ENCODE data around the gene IL13RA1. TPM values are rescaled to one million over a fixed set of nuclear protein-coding genes. Genes with fewer than 3 reads are reported as not detected.

Gene IL13RA1
- total and polyA plus RNA-seq, 8 donors, result 34.8 to 87.3 (median 43.2) TPM

- Histone ChIP-seq H3K4me1 (no peaks in the 10 kb centered on the region), H3K9me3 (no peaks in the 10 kb centered on the region), H3K4me3 (no peak overlapping the region), H3K27me3 (no peaks in the 10 kb centered on the region), H3K27ac (peak overlapping the region; percentile 37 to 61), H3K36me3 (peaks cover 0 to 20% of the 10 kb centered on the region in 2 donors)
- TF ChIP-seq CTCF (IDR thresholded peaks at IDR 0.05), result no peak
- DNase-seq (peak in 1 of 4 donors; percentile 58), ATAC-seq (peak; percentile 93)
- intact Hi-C loops (cut with DNase I), result no loop called here
Measured at GRCh38 chrX:118773782-118774181, 46.4 kb downstream of the IL13RA1 start.

GRCh38 chrX:118779581-118779980, 52.2 kb downstream of the IL13RA1 start:
- Histone ChIP-seq H3K36me3 (no peaks in the 10 kb centered on the region), H3K4me3 (no peak overlapping the region), H3K9me3 (no peaks in the 10 kb centered on the region), H3K4me1 (no peaks in the 10 kb centered on the region), H3K27me3 (no peaks in the 10 kb centered on the region), H3K27ac (no peak overlapping the region)
- TF ChIP-seq CTCF (IDR thresholded peaks at IDR 0.05), result no peak
- no peak for DNase-seq
- intact Hi-C loops (cut with DNase I), result no loop called here
- ATAC-seq, result no peak

- H3K9me3 ChIP-seq, result no peaks in the 10 kb centered on the region
- intact Hi-C loops (cut with DNase I), result no loop called here
- DNase-seq (no peak), ATAC-seq (peak; percentile 47)
- no peak for TF ChIP-seq CTCF (IDR thresholded peaks at IDR 0.05)
- H3K4me3 ChIP-seq, result no peak overlapping the region
- H3K27ac ChIP-seq, result peak overlapping the region in 1 of 2 donors; percentile 21
- H3K36me3 ChIP-seq, result no peaks in the 10 kb centered on the region
- no peaks in the 10 kb centered on the region for H3K4me1 ChIP-seq
- H3K27me3 ChIP-seq, result no peaks in the 10 kb centered on the region
Measured at GRCh38 chrX:118780509-118780908, 53.1 kb downstream of the IL13RA1 start.

GRCh38 chrX:118780911-118781310, 53.5 kb downstream of the IL13RA1 start:
- ATAC-seq, result peak; percentile 17
- H3K27ac ChIP-seq, result peak overlapping the region in 1 of 2 donors; percentile 21
- H3K4me3 ChIP-seq, result no peak overlapping the region
- intact Hi-C loops (cut with DNase I), result no loop called here
- no peaks in the 10 kb centered on the region for H3K9me3 ChIP-seq
- TF ChIP-seq CTCF (IDR thresholded peaks at IDR 0.05), result no peak
- no peaks in the 10 kb centered on the region for H3K36me3 ChIP-seq
- H3K27me3 ChIP-seq, result no peaks in the 10 kb centered on the region
- DNase-seq, result peak in 1 of 4 donors; percentile 42
- no peaks in the 10 kb centered on the region for H3K4me1 ChIP-seq

GRCh38 chrX:118795528-118796280, 68.3 kb downstream of the IL13RA1 start:
- H3K27me3 ChIP-seq, result no peaks in the 10 kb centered on the region
- H3K4me3 ChIP-seq, result no peak overlapping the region
- H3K9me3 ChIP-seq, result no peaks in the 10 kb centered on the region
- H3K36me3 ChIP-seq, result peaks cover 0 to 11% of the 10 kb centered on the region in 2 donors
- intact Hi-C loops (cut with DNase I), result no loop called here
- no peak for TF ChIP-seq CTCF (IDR thresholded peaks at IDR 0.05)
- DNase-seq (no peak), ATAC-seq (no peak)
- H3K4me1 ChIP-seq, result no peaks in the 10 kb centered on the region
- peak overlapping the region in 1 of 2 donors; percentile 31 for H3K27ac ChIP-seq

All from left lung (tissue), 10 donors.